ENCODE data around the gene PI16. TPM values are rescaled to one million over a fixed set of nuclear protein-coding genes. Genes with fewer than 3 reads are reported as not detected.

PI16 gene
- total RNA-seq, 1 donor from 2014 or later = 33.5 TPM

DNA sequence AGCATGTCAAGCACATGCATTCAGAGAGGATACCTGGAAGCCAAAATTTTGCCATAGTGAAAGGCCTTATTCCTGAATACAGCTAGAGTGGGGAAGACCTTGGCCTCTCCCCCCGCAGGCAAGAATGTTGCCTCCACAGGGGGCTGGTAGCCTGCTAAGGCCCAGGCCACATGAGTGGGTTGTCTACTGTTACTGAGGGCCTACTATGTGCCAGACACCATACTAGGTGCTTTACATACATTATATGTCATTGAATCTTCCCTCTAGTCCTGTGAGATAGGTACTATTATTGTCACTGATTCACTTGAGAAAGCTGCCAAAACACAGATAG, 642 bp upstream of the PI16 start:
- no peak overlapping the region for H3K27ac ChIP-seq
- no peaks in the 10 kb centered on the region for H3K9me3 ChIP-seq
- no peak overlapping the region for H3K4me3 ChIP-seq
- H3K36me3 ChIP-seq = no peaks in the 10 kb centered on the region
- peak in 1 of 2 donors; percentile 25 for DNase-seq (ENCODE audit: low spot score in 2 of 2)
- TF ChIP-seq, protein P1, sequence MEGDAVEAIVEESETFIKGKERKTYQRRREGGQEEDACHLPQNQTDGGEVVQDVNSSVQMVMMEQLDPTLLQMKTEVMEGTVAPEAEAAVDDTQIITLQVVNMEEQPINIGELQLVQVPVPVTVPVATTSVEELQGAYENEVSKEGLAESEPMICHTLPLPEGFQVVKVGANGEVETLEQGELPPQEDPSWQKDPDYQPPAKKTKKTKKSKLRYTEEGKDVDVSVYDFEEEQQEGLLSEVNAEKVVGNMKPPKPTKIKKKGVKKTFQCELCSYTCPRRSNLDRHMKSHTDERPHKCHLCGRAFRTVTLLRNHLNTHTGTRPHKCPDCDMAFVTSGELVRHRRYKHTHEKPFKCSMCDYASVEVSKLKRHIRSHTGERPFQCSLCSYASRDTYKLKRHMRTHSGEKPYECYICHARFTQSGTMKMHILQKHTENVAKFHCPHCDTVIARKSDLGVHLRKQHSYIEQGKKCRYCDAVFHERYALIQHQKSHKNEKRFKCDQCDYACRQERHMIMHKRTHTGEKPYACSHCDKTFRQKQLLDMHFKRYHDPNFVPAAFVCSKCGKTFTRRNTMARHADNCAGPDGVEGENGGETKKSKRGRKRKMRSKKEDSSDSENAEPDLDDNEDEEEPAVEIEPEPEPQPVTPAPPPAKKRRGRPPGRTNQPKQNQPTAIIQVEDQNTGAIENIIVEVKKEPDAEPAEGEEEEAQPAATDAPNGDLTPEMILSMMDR (IDR thresholded peaks at IDR 0.05) = no peak
- H3K4me1 ChIP-seq = no peaks in the 10 kb centered on the region
- H3K27me3 ChIP-seq = no peaks in the 10 kb centered on the region
- intact Hi-C loops (cut with DNase I) = no loop called here

DNA sequence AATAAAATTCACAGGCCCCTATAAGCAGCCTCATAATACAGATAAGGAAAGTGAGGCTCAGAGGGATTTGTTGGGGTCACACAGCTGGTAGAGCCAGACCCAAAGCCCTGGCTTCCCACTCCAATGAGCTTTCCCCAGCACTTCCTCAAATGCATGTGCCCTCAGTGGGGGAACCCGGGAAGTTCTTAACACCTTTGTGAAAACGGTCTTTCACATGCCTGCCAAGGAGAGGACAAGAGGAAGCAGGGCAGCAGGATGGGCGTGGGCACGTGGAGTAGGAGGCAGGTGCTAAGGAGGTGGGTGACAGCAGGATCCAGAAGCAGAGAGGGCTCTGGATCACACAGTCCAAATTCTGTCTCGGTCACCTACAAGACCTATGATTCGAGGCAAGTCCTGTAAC, 598 bp downstream of the PI16 start:
- no peak overlapping the region for H3K4me3 ChIP-seq
- no peaks in the 10 kb centered on the region for H3K36me3 ChIP-seq
- no peak overlapping the region for H3K27ac ChIP-seq
- H3K4me1 ChIP-seq = no peaks in the 10 kb centered on the region
- intact Hi-C loops (cut with DNase I) = no loop called here
- H3K9me3 ChIP-seq = no peaks in the 10 kb centered on the region
- peak in 1 of 2 donors; percentile 28 for DNase-seq (ENCODE audit: low spot score in 2 of 2)
- TF ChIP-seq, protein P1 (IDR thresholded peaks at IDR 0.05) = no peak
- H3K27me3 ChIP-seq = no peaks in the 10 kb centered on the region

DNA sequence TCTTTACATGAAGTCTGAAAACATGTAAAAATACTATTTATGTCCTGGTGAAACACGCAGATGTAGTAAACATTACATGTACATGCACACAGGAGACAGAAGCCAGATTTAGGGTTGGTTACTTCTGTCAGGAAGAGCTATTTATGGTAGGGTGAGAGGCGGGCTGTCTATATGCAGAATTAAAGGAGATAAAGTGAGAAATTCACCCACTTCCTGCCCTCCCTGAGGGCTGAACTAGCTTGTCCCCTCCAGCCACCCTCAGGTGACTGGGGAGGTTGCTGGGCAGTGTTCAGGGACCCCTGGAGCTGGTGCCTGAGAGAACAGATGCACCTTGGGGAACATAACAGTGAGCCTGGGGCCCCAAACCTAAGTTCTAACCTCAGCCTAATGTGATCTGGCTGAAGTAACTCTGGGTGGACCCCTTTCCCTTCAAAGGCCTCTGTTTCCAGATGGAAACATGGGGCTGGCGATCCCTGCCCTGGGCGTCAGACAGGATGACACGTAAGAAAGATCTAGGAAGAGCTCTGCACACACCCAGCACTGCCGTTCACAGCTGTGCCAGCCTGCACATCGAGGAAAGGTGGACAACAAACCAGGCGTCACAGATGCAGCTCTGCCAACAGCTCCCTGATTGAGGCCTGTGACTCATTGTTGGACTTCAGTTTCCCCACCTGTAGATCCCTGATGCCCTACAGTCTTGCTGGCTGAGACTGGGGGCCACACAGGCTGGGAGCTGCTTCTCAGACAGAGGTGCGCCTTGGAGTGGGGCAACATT, 1.3 kb downstream of the PI16 start:
- Histone ChIP-seq H3K4me3 (no peak overlapping the region), H3K27me3 (no peaks in the 10 kb centered on the region), H3K4me1 (peaks cover 0 to 3% of the 10 kb centered on the region in 2 donors), H3K9me3 (no peaks in the 10 kb centered on the region), H3K27ac (no peak overlapping the region), H3K36me3 (no peaks in the 10 kb centered on the region)
- TF ChIP-seq, protein P1 (IDR thresholded peaks at IDR 0.05) = no peak
- intact Hi-C loops (cut with DNase I) = no loop called here
- peak in 1 of 2 donors; percentile 61 for DNase-seq (ENCODE audit: low spot score in 2 of 2)

DNA sequence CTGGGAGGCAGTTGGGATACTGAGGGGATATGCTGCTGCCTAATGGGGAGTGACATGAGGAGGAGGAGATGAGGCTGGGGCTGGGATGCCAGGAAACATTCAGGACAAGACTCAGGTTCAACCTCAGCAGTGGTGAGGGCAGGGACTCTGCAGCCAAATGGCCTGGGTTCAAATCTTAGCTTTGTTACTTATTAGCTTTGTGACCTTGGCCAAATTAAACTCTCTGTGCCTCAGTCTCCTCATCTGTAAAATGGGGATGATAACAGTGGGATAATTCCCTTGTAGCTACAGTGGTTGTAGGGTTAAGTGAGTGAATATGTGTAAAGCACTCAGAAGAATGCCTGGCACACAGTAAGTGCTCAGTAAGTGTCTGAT, 1.9 kb downstream of the PI16 start:
- no peak overlapping the region for H3K27ac ChIP-seq

DNA sequence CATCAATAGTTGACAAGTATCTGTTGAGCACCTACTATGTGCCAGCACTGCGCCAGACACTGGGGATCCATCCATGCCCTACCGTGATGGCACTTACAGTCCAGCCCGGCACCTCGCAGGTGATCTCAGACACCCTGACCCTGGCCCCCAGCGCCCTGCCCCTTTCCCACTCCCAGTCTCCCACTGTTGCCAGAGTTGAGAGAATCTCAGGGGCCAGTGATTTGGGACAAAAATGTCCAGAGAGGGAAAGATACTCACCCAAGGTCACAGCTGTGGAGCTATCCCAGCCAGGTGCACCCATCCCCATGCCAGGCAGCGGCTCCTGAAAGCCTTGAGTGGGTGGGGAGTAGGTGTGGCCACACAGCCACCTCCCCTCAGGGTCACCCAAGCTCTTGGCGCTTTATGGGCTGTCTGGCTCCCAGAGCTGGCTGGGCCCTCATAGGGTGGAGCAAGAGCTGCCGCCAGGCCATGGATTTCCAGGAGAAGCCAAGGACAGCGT, 3.3 kb downstream of the PI16 start:
- H3K9me3 ChIP-seq = no peaks in the 10 kb centered on the region
- H3K4me1 ChIP-seq = peaks cover 0 to 3% of the 10 kb centered on the region in 2 donors
- TF ChIP-seq, protein P1 (IDR thresholded peaks at IDR 0.05) = no peak
- H3K27ac ChIP-seq = no peak overlapping the region
- no peaks in the 10 kb centered on the region for H3K36me3 ChIP-seq
- DNase-seq (ENCODE audit: low spot score in 2 of 2) = no peak
- intact Hi-C loops (cut with DNase I) = no loop called here
- no peaks in the 10 kb centered on the region for H3K27me3 ChIP-seq
- no peak overlapping the region for H3K4me3 ChIP-seq

More for the DNA sequence above, 1.9 kb downstream of the PI16 start:
- H3K36me3 ChIP-seq = no peaks in the 10 kb centered on the region
- H3K27me3 ChIP-seq = no peaks in the 10 kb centered on the region
- H3K9me3 ChIP-seq = no peaks in the 10 kb centered on the region
- H3K4me3 ChIP-seq = no peak overlapping the region
- TF ChIP-seq, protein P1 (IDR thresholded peaks at IDR 0.05) = no peak
- peaks cover 0 to 3% of the 10 kb centered on the region in 2 donors for H3K4me1 ChIP-seq
- DNase-seq (ENCODE audit: low spot score in 2 of 2) = no peak
- intact Hi-C loops (cut with DNase I) = no loop called here

Measured in ascending aorta (tissue), 2 donors.